Activated CD4-positive, CD25-positive, alpha-beta regulatory T cell treated with anti-CD3 and anti-CD28 coated beads, Interleukin-2, amount 50 U/mL, for 24 hours (primary cell): Measurements from ENCODE around the gene LY6G5C.

ENCODE experiments used
- ATAC-seq, 2 donors: fragments of 150-1000 bp; cut with Tn5 transposase; one replicate each; pipeline ENCODE4 v1.10.0; 2021; ENCODE audit warnings: mild to moderate bottlenecking in 1 of 2, moderate library complexity in 1 of 2

The LY6G5C gene

GRCh38 chr6:31691078-31691463 is 10.2 kb upstream of the LY6G5C start:
- no peak for ATAC-seq

- no peak for ATAC-seq
Observed at GRCh38 chr6:31690231-31691077, 9.6 kb upstream of the LY6G5C start.

GRCh38 chr6:31689249-31690110 is 8.6 kb upstream of the LY6G5C start:
- ATAC-seq, result no peak

GRCh38 chr6:31687860-31688693 is 7.2 kb upstream of the LY6G5C start:
- no peak for ATAC-seq

- no peak for ATAC-seq
Observed at GRCh38 chr6:31687321-31687720, 6.5 kb upstream of the LY6G5C start.

- no peak for ATAC-seq
Observed at GRCh38 chr6:31686483-31686882, 5.6 kb upstream of the LY6G5C start.

- no peak for ATAC-seq
Observed at GRCh38 chr6:31683591-31683990, 2.7 kb upstream of the LY6G5C start.

- ATAC-seq, result peak; percentile 53 to 60
Observed at GRCh38 chr6:31681135-31681671, 336 bp upstream of the LY6G5C start.

GRCh38 chr6:31677955-31678354 is 2.9 kb downstream of the LY6G5C start:
- ATAC-seq, result no peak

GRCh38 chr6:31676904-31677303 is 4.0 kb downstream of the LY6G5C start:
- ATAC-seq, result no peak

GRCh38 chr6:31676322-31676903 is 4.5 kb downstream of the LY6G5C start:
- ATAC-seq, result no peak

- no peak for ATAC-seq
Observed at GRCh38 chr6:31669676-31670075, 11.2 kb downstream of the LY6G5C start, which contains the start of gene LY6G5B. TSS of gene LY6G5B (plus strand) at chr6:31669976. CDS start at chr6:31670951, 975 bp downstream.

GRCh38 chr6:31666337-31666965 is 14.4 kb downstream of the LY6G5C start:
- ATAC-seq, result no peak

- ATAC-seq, result peak; percentile 89
Observed at GRCh38 chr6:31665501-31666336, 15.1 kb downstream of the LY6G5C start, which contains the start of gene CSNK2B. TSS of gene CSNK2B (plus strand) at chr6:31666080. CDS start at chr6:31666832, 752 bp downstream.

GRCh38 chr6:31664790-31665500 is 15.9 kb downstream of the LY6G5C start, which contains the start of gene GPANK1:
TSS of gene GPANK1 (minus strand) at chr6:31664997. CDS start at chr6:31664478, 519 bp downstream.
- peak; percentile 44 to 45 for ATAC-seq

- no peak for ATAC-seq
Observed at GRCh38 chr6:31663961-31664789, 16.7 kb downstream of the LY6G5C start.

GRCh38 chr6:31663126-31663960 is 17.5 kb downstream of the LY6G5C start:
- ATAC-seq, result no peak
